HEK293 (cell line): ENCODE measurements around the gene PLEKHD1.

Experiments used
- BCL11A ChIP-seq: fragments of 450-650 bp; formaldehyde crosslinking; IDR thresholded peaks from 2 replicates; pipeline ENCODE4 v1.5.1; 2016; ENCODE audit warnings: low read depth, missing biosample characterization, missing genetic modification characterization
- KLF16 ChIP-seq: fragments of 450-650 bp; formaldehyde crosslinking; IDR thresholded peaks from 2 replicates; pipeline ENCODE4 v1.5.1; 2017; ENCODE audit warnings: missing biosample characterization, missing genetic modification characterization
- TCF7L2 ChIP-seq: IDR thresholded peaks from 2 replicates; pipeline ENCODE4 v1.6.1; 2011; ENCODE audit warnings: low read depth, mild to moderate bottlenecking, inconsistent platforms, low read length, moderate library complexity, borderline replicate concordance
- ZNF514 ChIP-seq: fragments of 450-650 bp; formaldehyde crosslinking; IDR thresholded peaks from 2 replicates; pipeline ENCODE4 v1.5.1; 2016; ENCODE audit warnings: missing biosample characterization, missing genetic modification characterization
- TF ChIP-seq, protein P1 (sequence below): fragments of 450-650 bp; formaldehyde crosslinking; IDR thresholded peaks from 2 replicates; pipeline ENCODE4 v1.5.1; 2016; ENCODE audit warnings: missing biosample characterization, missing genetic modification characterization
- TF ChIP-seq, protein P2 (sequence below): fragments of 450-650 bp; formaldehyde crosslinking; IDR thresholded peaks from 2 replicates; pipeline ENCODE4 v1.5.1; 2016; ENCODE audit warnings: missing biosample characterization, missing genetic modification characterization, borderline replicate concordance

DNA sequence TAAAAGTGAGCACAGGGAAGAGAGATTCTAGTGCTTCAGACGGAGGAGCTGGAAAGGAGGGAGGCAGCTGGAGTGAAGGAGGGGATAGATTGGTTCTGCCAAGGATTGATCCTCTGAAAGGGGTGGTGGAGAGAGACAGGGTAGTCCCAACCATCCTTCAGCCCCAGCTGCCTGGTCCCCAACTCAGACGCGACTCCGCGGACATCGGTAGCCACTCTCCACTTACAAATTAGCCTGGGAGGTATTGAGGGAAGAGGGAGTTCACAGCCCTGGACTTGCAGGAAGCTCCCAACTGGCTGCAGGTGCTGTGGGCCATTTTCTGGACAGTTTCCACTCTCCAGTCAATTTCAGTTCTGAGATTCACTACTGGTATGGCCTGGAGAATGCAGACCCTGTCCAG is 1.2 kb downstream of the PLEKHD1 start:
- TF ChIP-seq KLF16 (tag by site-specific recombination), result no peak
- no peak for TF ChIP-seq ZNF514 (tag by site-specific recombination)
- TF ChIP-seq TCF7L2, result no peak
- TF ChIP-seq, protein P1, sequence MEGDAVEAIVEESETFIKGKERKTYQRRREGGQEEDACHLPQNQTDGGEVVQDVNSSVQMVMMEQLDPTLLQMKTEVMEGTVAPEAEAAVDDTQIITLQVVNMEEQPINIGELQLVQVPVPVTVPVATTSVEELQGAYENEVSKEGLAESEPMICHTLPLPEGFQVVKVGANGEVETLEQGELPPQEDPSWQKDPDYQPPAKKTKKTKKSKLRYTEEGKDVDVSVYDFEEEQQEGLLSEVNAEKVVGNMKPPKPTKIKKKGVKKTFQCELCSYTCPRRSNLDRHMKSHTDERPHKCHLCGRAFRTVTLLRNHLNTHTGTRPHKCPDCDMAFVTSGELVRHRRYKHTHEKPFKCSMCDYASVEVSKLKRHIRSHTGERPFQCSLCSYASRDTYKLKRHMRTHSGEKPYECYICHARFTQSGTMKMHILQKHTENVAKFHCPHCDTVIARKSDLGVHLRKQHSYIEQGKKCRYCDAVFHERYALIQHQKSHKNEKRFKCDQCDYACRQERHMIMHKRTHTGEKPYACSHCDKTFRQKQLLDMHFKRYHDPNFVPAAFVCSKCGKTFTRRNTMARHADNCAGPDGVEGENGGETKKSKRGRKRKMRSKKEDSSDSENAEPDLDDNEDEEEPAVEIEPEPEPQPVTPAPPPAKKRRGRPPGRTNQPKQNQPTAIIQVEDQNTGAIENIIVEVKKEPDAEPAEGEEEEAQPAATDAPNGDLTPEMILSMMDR, result no peak
- no peak for TF ChIP-seq BCL11A (tag by site-specific recombination)
- TF ChIP-seq, protein P2, sequence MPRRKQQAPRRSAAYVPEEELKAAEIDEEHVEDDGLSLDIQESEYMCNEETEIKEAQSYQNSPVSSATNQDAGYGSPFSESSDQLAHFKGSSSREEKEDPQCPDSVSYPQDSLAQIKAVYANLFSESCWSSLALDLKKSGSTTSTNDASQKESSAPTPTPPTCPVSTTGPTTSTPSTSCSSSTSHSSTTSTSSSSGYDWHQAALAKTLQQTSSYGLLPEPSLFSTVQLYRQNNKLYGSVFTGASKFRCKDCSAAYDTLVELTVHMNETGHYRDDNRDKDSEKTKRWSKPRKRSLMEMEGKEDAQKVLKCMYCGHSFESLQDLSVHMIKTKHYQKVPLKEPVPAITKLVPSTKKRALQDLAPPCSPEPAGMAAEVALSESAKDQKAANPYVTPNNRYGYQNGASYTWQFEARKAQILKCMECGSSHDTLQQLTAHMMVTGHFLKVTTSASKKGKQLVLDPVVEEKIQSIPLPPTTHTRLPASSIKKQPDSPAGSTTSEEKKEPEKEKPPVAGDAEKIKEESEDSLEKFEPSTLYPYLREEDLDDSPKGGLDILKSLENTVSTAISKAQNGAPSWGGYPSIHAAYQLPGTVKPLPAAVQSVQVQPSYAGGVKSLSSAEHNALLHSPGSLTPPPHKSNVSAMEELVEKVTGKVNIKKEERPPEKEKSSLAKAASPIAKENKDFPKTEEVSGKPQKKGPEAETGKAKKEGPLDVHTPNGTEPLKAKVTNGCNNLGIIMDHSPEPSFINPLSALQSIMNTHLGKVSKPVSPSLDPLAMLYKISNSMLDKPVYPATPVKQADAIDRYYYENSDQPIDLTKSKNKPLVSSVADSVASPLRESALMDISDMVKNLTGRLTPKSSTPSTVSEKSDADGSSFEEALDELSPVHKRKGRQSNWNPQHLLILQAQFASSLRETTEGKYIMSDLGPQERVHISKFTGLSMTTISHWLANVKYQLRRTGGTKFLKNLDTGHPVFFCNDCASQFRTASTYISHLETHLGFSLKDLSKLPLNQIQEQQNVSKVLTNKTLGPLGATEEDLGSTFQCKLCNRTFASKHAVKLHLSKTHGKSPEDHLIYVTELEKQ (tag by site-specific recombination), result no peak
